K562 (cell line): ENCODE measurements around the gene RAB40B.

ENCODE experiments used
- KLF6 ChIP-seq: fragments of 250-450 bp; sonication (Bioruptor Pico); IDR thresholded peaks from 2 replicates; pipeline ENCODE4 v1.4.0; 2020; ENCODE audit warnings: mild to moderate bottlenecking, moderate library complexity, borderline replicate concordance
- MXI1 ChIP-seq: IDR thresholded peaks from 2 replicates; pipeline ENCODE4 v1.6.1; 2011; ENCODE audit warnings: low read depth, mild to moderate bottlenecking, improper control_type of control experiment, low read length
- POLR2G ChIP-seq: fragments of 200-400 bp; formaldehyde crosslinking; IDR thresholded peaks from 2 replicates; pipeline ENCODE4 v1.6.1; 2017; ENCODE audit warnings: low read depth, mild to moderate bottlenecking, antibody characterized with exemption, low read length, moderate library complexity

- TF ChIP-seq POLR2G (no peak), MXI1 (no peak), KLF6 (no peak)
Measured at GRCh38 chr17:82681547-82681946, 17.0 kb downstream of the RAB40B start.
